Loucy (cell line): ENCODE results near the gene AGRN.

Source experiments
- H2AFZ ChIP-seq: fragments of 200-600 bp; sonication (generic); 2 replicates; pipeline ENCODE4 v1.6.0; 2016; ENCODE audit warnings: antibody characterized with exemption, mild to moderate bottlenecking, low read length, moderate library complexity
- H3F3A ChIP-seq: fragments of 200-600 bp; 2 replicates; pipeline ENCODE4 v1.6.0; 2016; ENCODE audit warnings: antibody characterized with exemption, low read depth, mild to moderate bottlenecking
- H3K27me3 ChIP-seq: fragments of 200-600 bp; sonication (generic); 2 replicates; pipeline ENCODE4 v1.6.1; 2014; ENCODE audit warnings: low read length, mild to moderate bottlenecking; ENCODE audit not compliant: insufficient read depth, poor library complexity, severe bottlenecking
- H3K36me3 ChIP-seq: fragments of 200-600 bp; sonication (generic); 2 replicates; pipeline ENCODE4 v1.6.1; 2016; ENCODE audit warnings: low read length; ENCODE audit not compliant: insufficient read depth
- H3K4me1 ChIP-seq: fragments of 200-600 bp; sonication (generic); 2 replicates; pipeline ENCODE4 v1.5.1; 2014; ENCODE audit warnings: low read length, mild to moderate bottlenecking; ENCODE audit not compliant: insufficient read depth, poor library complexity, severe bottlenecking
- H3K4me2 ChIP-seq: fragments of 200-600 bp; sonication (generic); 2 replicates; pipeline ENCODE4 v1.6.0; 2014; ENCODE audit warnings: antibody characterized with exemption, low read length, low read depth, mild to moderate bottlenecking; ENCODE audit not compliant: poor library complexity, severe bottlenecking
- H3K4me3 ChIP-seq: fragments of 200-600 bp; sonication (generic); 2 replicates; pipeline ENCODE4 v1.5.1; 2014; ENCODE audit warnings: low read length, mild to moderate bottlenecking, mixed read lengths; ENCODE audit not compliant: poor library complexity, severe bottlenecking
- H3K79me2 ChIP-seq: fragments of 200-600 bp; sonication (generic); 2 replicates; pipeline ENCODE4 v1.6.1; 2014; ENCODE audit warnings: low read length; ENCODE audit not compliant: insufficient read depth
- H3K9ac ChIP-seq: fragments of 200-600 bp; sonication (generic); 2 replicates; pipeline ENCODE4 v1.6.0; 2014; ENCODE audit warnings: mild to moderate bottlenecking, low read depth, low read length, moderate library complexity; ENCODE audit not compliant: poor library complexity, severe bottlenecking
- H3K9me2 ChIP-seq: fragments of 200-600 bp; sonication (generic); replicated peaks from 2 replicates; pipeline ENCODE4 v1.6.1; 2016; ENCODE audit warnings: low read depth, low read length, mixed read lengths
- H3K9me3 ChIP-seq: fragments of 200-600 bp; sonication (generic); 2 replicates; pipeline ENCODE4 v1.6.1; 2014; ENCODE audit warnings: mild to moderate bottlenecking, antibody characterized with exemption, low read length, low read depth; ENCODE audit not compliant: insufficient read depth
- H4K20me1 ChIP-seq: fragments of 200-600 bp; sonication (generic); 2 replicates; pipeline ENCODE4 v1.6.0; 2014; ENCODE audit warnings: antibody characterized with exemption, low read length, mild to moderate bottlenecking; ENCODE audit not compliant: insufficient read depth, poor library complexity, severe bottlenecking
- EZH2phosphoT487 ChIP-seq: fragments of 200-600 bp; IDR thresholded peaks from 2 replicates; pipeline ENCODE4 v1.6.1; 2018; ENCODE audit warnings: antibody characterized with exemption, mild to moderate bottlenecking, moderate library complexity, borderline replicate concordance
- TF ChIP-seq, protein P1 (sequence below): fragments of 200-600 bp; sonication (generic); conservative IDR thresholded peaks from 2 replicates; pipeline ENCODE4 v1.5.1; 2014; ENCODE audit warnings: mild to moderate bottlenecking, antibody characterized with exemption, low read length

AGRN gene

DNA sequence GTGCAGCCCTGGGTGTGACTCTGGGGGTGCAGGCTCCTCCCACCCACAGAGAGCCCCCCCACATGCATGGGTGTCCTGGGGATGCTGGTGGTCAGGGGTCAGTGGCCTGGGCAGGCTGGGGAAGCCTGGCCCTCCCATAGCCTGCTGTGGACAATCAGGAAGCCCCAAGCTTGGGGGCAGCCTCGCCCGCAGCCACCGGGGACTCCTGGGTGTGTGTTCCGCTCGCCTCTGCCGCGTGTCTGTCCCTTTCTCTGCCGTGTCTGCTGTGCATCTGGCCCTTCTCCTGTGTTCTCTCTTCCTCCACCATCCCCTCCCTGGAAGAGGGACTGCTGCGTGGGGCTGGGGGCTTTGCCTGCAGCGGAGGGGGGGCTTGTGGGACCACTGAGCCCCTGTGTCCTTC lies 22.9 kb downstream of the AGRN start:
- Histone ChIP-seq H2AFZ (no peak overlapping the region), H3K4me3 (no peak overlapping the region), H3K36me3 (no peaks in the 10 kb centered on the region), H3K9ac (no peak overlapping the region), H3K4me2 (no peak overlapping the region), H3K27me3 (no peaks in the 10 kb centered on the region), H3K9me3 (no peaks in the 10 kb centered on the region), H3K9me2 (no peaks in the 10 kb centered on the region), H3F3A (no peaks in the 10 kb centered on the region), H3K79me2 (no peaks in the 10 kb centered on the region), H4K20me1 (no peaks in the 10 kb centered on the region), H3K4me1 (peaks cover 13% of the 10 kb centered on the region)
- no peak for TF ChIP-seq EZH2phosphoT487
- TF ChIP-seq, protein P1, sequence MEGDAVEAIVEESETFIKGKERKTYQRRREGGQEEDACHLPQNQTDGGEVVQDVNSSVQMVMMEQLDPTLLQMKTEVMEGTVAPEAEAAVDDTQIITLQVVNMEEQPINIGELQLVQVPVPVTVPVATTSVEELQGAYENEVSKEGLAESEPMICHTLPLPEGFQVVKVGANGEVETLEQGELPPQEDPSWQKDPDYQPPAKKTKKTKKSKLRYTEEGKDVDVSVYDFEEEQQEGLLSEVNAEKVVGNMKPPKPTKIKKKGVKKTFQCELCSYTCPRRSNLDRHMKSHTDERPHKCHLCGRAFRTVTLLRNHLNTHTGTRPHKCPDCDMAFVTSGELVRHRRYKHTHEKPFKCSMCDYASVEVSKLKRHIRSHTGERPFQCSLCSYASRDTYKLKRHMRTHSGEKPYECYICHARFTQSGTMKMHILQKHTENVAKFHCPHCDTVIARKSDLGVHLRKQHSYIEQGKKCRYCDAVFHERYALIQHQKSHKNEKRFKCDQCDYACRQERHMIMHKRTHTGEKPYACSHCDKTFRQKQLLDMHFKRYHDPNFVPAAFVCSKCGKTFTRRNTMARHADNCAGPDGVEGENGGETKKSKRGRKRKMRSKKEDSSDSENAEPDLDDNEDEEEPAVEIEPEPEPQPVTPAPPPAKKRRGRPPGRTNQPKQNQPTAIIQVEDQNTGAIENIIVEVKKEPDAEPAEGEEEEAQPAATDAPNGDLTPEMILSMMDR: no peak

DNA sequence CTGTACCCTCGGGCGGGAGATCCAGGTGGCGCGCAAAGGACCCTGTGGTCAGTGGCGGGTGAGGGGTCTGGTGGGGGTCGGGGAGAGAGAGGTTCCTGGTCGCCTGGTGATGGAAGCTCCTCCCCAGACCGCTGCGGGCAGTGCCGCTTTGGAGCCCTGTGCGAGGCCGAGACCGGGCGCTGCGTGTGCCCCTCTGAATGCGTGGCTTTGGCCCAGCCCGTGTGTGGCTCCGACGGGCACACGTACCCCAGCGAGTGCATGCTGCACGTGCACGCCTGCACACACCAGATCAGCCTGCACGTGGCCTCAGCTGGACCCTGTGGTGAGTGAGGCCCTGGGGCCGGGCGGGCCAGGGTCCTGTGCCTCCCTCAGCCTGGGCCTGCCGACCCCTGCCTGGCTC lies 23.5 kb downstream of the AGRN start:
- no peak overlapping the region for H2AFZ ChIP-seq
- H3K9me2 ChIP-seq: no peaks in the 10 kb centered on the region
- H3K36me3 ChIP-seq: no peaks in the 10 kb centered on the region
- peaks cover 13% of the 10 kb centered on the region for H3K4me1 ChIP-seq
- no peaks in the 10 kb centered on the region for H3K79me2 ChIP-seq
- H3K27me3 ChIP-seq: no peaks in the 10 kb centered on the region
- no peaks in the 10 kb centered on the region for H3K9me3 ChIP-seq
- no peak overlapping the region for H3K4me3 ChIP-seq
- H3F3A ChIP-seq: no peaks in the 10 kb centered on the region
- TF ChIP-seq EZH2phosphoT487: no peak
- TF ChIP-seq, protein P1: no peak
- no peak overlapping the region for H3K4me2 ChIP-seq
- H3K9ac ChIP-seq: no peak overlapping the region
- H4K20me1 ChIP-seq: no peaks in the 10 kb centered on the region

DNA sequence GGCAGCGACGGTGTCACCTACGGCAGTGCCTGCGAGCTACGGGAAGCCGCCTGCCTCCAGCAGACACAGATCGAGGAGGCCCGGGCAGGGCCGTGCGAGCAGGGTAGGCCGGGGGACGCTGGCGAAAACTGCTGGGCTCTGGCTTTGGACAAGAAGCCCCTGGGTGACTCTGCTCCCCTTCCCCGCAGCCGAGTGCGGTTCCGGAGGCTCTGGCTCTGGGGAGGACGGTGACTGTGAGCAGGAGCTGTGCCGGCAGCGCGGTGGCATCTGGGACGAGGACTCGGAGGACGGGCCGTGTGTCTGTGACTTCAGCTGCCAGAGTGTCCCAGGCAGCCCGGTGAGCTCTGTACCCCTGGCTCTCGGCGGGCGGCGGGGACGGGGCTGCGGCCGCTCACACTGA lies 24.0 kb downstream of the AGRN start:
- no peaks in the 10 kb centered on the region for H3K36me3 ChIP-seq
- no peaks in the 10 kb centered on the region for H3K79me2 ChIP-seq
- H3K9ac ChIP-seq: no peak overlapping the region
- no peak overlapping the region for H3K4me2 ChIP-seq
- no peaks in the 10 kb centered on the region for H3K27me3 ChIP-seq
- H3K9me2 ChIP-seq: no peaks in the 10 kb centered on the region
- no peak overlapping the region for H2AFZ ChIP-seq
- TF ChIP-seq EZH2phosphoT487: no peak
- TF ChIP-seq, protein P1: no peak
- H4K20me1 ChIP-seq: no peaks in the 10 kb centered on the region
- no peaks in the 10 kb centered on the region for H3K9me3 ChIP-seq
- H3F3A ChIP-seq: no peaks in the 10 kb centered on the region
- H3K4me3 ChIP-seq: no peak overlapping the region
- peaks cover 13% of the 10 kb centered on the region for H3K4me1 ChIP-seq
